ENCODE data around the gene QDPR. TPM values are rescaled to one million over a fixed set of nuclear protein-coding genes. Genes with fewer than 3 reads are reported as not detected.

QDPR gene
- total and polyA plus RNA-seq, 10 of the 15 experiments (the other 5 are each of a cell fraction or from before 2014, with no cell fraction given), result 3.0 to 27.7 (median 11.8) TPM

- RAD21 ChIA-PET (ENCODE audit: unreplicated experiment), result no interaction called here
These were observed 29.2 kb downstream of the QDPR start for GRCh38 chr4:17482716-17483115.

More at GRCh38 chr4:17482716-17483115, 29.2 kb downstream of the QDPR start:
- Histone ChIP-seq H3K4me3 (no peak overlapping the region), H2AFZ (ENCODE audit: control insufficient read depth, low read depth, low read length) (no peak overlapping the region), H4K20me1 (ENCODE audit: control insufficient read depth, insufficient read depth) (no peaks in the 10 kb centered on the region), H3K4me2 (ENCODE audit: control insufficient read depth, insufficient read depth) (no peak overlapping the region), H3K27ac (ENCODE audit: control insufficient read depth, insufficient read depth) (no peak overlapping the region), H3K27me3 (replicated peaks in 1 of 2; ENCODE audit: control insufficient read depth in 2 of 2, insufficient read depth in 2 of 2, low read length in 1 of 2) (no peaks in the 10 kb centered on the region), H3K36me3 (ENCODE audit: control insufficient read depth in 2 of 2, insufficient read depth in 2 of 2, low read length in 1 of 2) (no peaks in the 10 kb centered on the region; a peak in 1 of 4 replicates), H3K4me1 (ENCODE audit: control insufficient read depth, insufficient read depth, low read length) (no peaks in the 10 kb centered on the region), H3K79me2 (ENCODE audit: control insufficient read depth, insufficient read depth, low read length) (no peaks in the 10 kb centered on the region), H3K9ac (ENCODE audit: control insufficient read depth, insufficient read depth, low read length) (no peak overlapping the region), H3K9me3 (replicated peaks; ENCODE audit: control insufficient read depth, insufficient read depth, low read length) (no peaks in the 10 kb centered on the region; the same call in 2 of the 3 replicates)
- TF ChIP-seq CEBPB (IDR thresholded peaks at IDR 0.05; ENCODE audit: borderline replicate concordance in 1 of 2, low read depth in 2 of 2, low read length in 2 of 2), result no peak
- no peak for TF ChIP-seq ZBTB33 (IDR thresholded peaks at IDR 0.05)
- TF ChIP-seq NRF1 (conservative IDR thresholded peaks at IDR 0.05; ENCODE audit: low read depth, low read length), result no peak
- TF ChIP-seq NFIC (IDR thresholded peaks at IDR 0.05; ENCODE audit: low read depth, low read length), result no peak
- TF ChIP-seq, protein P1, sequence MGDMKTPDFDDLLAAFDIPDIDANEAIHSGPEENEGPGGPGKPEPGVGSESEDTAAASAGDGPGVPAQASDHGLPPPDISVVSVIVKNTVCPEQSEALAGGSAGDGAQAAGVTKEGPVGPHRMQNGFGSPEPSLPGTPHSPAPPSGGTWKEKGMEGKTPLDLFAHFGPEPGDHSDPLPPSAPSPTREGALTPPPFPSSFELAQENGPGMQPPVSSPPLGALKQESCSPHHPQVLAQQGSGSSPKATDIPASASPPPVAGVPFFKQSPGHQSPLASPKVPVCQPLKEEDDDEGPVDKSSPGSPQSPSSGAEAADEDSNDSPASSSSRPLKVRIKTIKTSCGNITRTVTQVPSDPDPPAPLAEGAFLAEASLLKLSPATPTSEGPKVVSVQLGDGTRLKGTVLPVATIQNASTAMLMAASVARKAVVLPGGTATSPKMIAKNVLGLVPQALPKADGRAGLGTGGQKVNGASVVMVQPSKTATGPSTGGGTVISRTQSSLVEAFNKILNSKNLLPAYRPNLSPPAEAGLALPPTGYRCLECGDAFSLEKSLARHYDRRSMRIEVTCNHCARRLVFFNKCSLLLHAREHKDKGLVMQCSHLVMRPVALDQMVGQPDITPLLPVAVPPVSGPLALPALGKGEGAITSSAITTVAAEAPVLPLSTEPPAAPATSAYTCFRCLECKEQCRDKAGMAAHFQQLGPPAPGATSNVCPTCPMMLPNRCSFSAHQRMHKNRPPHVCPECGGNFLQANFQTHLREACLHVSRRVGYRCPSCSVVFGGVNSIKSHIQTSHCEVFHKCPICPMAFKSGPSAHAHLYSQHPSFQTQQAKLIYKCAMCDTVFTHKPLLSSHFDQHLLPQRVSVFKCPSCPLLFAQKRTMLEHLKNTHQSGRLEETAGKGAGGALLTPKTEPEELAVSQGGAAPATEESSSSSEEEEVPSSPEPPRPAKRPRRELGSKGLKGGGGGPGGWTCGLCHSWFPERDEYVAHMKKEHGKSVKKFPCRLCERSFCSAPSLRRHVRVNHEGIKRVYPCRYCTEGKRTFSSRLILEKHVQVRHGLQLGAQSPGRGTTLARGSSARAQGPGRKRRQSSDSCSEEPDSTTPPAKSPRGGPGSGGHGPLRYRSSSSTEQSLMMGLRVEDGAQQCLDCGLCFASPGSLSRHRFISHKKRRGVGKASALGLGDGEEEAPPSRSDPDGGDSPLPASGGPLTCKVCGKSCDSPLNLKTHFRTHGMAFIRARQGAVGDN (IDR thresholded peaks at IDR 0.05), result no peak
- no peak for TF ChIP-seq ZNF24 (IDR thresholded peaks at IDR 0.05)
- TF ChIP-seq HDAC2 (IDR thresholded peaks at IDR 0.05), result no peak
- no peak for TF ChIP-seq DPF2 (IDR thresholded peaks at IDR 0.05)
- TF ChIP-seq SUZ12 (IDR thresholded peaks at IDR 0.05; ENCODE audit: unreplicated experiment), result no peak
- no peak for TF ChIP-seq KLF5 (IDR thresholded peaks at IDR 0.05; ENCODE audit: partially characterized antibody)
- no peak for TF ChIP-seq CBX3 (IDR thresholded peaks at IDR 0.05; ENCODE audit: borderline replicate concordance, low read depth)
- ChIA-PET POLR2A (no interaction called here), CTCF (interaction anchor here (1.3 kb wide), 1 partner anchor 10 kb away, joined by 3 read pairs; no protein-coding TSS in a partner anchor), SMC1A (ENCODE audit: uncharacterized antibody, unreplicated experiment) (no interaction called here)
- in situ Hi-C loops (cut with MboI) (no loop called here), intact Hi-C loops (cut with micrococcal nuclease; ENCODE audit: unreplicated experiment) (no loop called here)
- no TSS peak for BruUV-seq (replicated peaks)
- DNase-seq (ENCODE audit: low read depth, low spot score) (no peak), FAIRE-seq (no peak), ATAC-seq (peak; percentile 45)
- 20% methylated on average over 2 of the region's 2 CpGs for WGBS (ENCODE audit: insufficient coverage, insufficient replicate concordance, low lambda C conversion rate, missing lambda C conversion rate)
